Fibroblast of lung (primary cell): ENCODE measurements around the gene CACNB2.

Experiments used
- CTCF ChIP-seq, 2 donors: IDR thresholded peaks in 1 of 2; conservative IDR thresholded peaks in 1 of 2; 1 replicate in 1 of 2; 2 replicates in 1 of 2; pipeline ENCODE4 v1.5.1; 2011 to 2012; ENCODE audit warnings: low read length in 2 of 2, control low read depth in 1 of 2, inconsistent platforms in 1 of 2, low read depth in 1 of 2, mild to moderate bottlenecking in 1 of 2
- EZH2 ChIP-seq: IDR thresholded peaks from 2 replicates; pipeline ENCODE4 v1.5.1; 2012; ENCODE audit warnings: low read length, control low read depth, mild to moderate bottlenecking; ENCODE audit errors: missing control alignments

DNA sequence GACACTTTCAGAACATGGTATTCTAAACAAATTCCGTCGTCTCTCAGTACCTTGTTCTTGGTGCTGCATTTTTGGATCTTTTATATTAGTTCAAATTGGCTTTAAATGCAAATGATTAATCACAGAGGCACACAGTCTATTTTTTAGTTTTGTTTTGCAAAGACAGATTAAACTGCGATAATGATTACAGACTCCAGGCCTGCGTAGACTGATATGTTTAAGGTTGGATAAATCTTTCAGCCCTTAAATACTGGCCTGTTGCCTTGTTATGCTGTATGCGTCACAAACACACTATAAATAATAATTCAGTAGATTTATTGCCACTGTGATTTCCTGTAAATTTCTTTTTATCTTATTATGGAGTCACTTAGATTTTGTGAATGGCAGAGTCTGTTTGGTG is 19.3 kb downstream of the CACNB2 start:
- no peak for TF ChIP-seq CTCF (conservative IDR thresholded peaks at IDR 0.05 in 1 of 2, IDR thresholded peaks at IDR 0.05 in 1 of 2; ENCODE audit: low read depth in 1 of 2, low read length in 2 of 2)
- no peak for TF ChIP-seq EZH2
